GM12874 (cell line): ENCODE data around the gene L3MBTL4.

Experiments
- TF ChIP-seq, protein P1 (sequence below): IDR thresholded peaks from 2 replicates; pipeline ENCODE4 v1.5.1; 2011; ENCODE audit warnings: low read depth, mild to moderate bottlenecking, control low read depth, low read length, moderate library complexity; ENCODE audit not compliant: insufficient read depth

The L3MBTL4 gene

DNA sequence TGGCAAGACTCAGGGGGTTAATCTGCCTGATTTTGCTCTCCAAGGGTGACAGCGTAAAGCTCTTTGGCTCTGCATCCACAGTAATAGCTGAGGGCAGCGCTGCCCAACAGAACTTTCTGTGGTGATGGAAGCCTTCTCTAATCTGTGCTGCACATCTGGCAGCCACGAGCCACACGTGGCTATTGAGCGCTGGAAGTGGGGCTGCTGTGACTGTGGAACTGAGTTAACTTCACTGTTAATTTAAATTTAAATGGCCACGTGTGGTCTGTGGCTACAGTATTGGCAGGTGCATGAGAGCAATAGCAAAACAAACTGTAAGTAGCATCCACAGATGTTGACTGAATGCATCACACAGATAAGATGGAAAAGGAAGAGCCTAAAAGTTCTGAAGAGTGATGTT is 472.1 kb downstream of the L3MBTL4 start:
- TF ChIP-seq, protein P1, sequence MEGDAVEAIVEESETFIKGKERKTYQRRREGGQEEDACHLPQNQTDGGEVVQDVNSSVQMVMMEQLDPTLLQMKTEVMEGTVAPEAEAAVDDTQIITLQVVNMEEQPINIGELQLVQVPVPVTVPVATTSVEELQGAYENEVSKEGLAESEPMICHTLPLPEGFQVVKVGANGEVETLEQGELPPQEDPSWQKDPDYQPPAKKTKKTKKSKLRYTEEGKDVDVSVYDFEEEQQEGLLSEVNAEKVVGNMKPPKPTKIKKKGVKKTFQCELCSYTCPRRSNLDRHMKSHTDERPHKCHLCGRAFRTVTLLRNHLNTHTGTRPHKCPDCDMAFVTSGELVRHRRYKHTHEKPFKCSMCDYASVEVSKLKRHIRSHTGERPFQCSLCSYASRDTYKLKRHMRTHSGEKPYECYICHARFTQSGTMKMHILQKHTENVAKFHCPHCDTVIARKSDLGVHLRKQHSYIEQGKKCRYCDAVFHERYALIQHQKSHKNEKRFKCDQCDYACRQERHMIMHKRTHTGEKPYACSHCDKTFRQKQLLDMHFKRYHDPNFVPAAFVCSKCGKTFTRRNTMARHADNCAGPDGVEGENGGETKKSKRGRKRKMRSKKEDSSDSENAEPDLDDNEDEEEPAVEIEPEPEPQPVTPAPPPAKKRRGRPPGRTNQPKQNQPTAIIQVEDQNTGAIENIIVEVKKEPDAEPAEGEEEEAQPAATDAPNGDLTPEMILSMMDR = no peak

DNA sequence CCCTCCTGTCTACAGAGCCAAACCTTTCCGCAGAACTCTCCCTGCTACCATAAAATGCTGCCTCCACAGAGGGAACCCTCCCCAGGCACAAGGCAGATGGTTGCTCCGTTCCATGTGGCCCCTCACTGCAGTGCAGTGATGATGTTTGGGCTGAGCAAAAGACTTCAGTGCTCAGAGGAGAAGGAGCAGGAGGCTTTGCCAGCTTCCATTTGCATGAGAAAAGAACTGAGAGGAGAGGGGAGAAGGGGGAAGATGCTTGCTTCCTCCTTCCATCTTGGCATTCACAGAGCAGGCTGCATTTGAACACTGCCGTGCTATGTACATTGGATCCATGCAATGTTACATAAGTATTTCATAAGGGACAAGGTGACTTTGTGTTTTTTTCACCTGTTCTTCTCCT is 472.8 kb downstream of the L3MBTL4 start:
- TF ChIP-seq, protein P1 = no peak

DNA sequence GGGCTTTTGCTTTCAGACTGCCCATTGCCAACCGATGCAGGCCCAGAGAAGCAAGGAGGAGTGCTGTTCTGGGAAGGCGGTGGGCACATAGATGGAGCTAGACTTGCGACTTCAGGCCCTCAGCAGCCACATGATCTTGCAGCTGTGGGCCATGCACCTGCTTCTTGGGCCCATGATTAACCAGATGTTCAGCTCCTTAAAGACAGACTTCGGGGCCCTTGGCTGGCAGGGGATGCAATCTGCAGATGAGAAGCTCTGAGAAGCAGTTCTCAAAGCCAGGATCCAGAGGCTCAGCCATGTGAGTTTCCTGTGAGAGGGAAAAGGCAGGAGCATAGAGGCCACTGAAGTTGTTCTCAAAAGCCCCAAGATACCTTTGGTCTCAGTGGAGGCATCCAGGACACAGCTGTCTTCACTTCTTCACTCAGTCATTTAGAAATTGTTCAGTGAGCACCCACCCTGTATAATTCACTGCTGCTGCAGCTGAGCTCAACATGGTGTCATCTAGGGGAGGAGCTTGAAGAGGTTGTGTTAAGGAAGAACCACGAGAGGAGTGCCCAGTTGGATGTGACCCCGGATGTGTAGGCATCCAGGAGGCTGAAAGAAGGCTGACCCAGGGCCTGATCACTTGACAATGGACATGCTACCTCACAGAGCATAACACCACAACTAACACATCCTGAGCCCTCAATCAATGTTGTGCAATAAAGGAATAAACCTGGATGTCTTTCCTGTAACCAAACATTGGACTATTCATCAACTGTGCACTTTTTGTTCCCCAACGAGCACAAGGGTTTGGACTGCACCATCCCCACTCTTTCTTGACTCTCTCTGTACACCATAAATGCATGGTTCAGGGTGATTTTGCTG is 474.7 kb downstream of the L3MBTL4 start:
- TF ChIP-seq, protein P1 = no peak

DNA sequence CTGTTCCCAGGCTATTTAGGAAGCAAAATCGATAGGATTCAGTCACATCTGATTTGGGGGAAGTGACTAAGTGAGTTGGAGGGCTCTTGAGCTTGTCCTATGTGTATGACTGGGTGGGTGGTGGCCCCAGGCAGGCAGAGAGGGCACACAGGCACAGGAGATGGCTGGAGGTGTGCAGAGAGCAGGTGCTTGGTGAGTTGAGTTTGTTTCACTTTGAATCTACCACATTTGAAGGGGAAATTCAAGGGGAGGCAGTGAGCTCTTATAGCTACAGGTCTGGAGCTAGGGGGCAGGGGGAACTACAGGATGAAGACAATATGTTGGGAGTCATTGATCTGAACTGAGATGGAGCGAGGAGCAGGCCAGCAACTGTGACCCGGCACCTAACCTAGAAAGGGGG is 476.9 kb downstream of the L3MBTL4 start:
- TF ChIP-seq, protein P1 = no peak

DNA sequence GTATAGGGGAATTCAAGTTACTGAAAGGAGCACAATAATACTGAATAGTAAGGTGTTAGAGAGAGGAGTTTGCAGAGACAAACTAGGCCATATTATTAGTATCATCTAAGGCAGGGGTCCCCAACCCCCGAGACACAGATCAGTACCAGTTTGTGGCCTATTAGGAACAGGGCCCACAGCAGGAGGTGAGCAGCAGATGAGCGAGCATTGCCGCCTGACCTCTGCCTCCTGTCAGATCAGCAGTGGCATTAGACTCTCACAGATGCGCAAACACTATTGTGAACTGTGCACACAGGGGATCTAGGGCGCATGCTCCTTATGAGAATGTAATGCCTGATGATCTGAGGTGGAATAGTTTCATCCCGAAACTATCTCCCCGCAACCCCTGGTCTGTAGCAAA is 477.6 kb downstream of the L3MBTL4 start:
- TF ChIP-seq, protein P1 = no peak

DNA sequence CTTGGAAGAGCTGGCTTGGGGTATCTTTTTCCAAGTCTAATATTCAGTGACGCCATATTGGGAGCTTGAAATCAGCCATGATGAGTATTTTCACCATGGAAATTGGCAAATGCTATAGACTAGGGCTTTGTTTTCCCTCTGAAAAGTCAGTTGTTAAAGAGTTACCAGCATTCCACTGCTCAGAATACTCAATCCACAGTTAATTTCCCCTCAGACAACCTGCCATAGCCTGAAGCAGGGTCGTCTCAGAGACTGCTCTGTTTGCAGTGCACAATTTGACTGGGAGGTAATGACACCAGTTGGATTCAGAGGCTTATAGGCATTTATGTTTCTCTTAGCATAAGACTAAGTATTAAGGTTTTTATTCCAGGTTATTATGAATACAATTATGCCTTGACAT is 483.9 kb downstream of the L3MBTL4 start:
- TF ChIP-seq, protein P1 = no peak

DNA sequence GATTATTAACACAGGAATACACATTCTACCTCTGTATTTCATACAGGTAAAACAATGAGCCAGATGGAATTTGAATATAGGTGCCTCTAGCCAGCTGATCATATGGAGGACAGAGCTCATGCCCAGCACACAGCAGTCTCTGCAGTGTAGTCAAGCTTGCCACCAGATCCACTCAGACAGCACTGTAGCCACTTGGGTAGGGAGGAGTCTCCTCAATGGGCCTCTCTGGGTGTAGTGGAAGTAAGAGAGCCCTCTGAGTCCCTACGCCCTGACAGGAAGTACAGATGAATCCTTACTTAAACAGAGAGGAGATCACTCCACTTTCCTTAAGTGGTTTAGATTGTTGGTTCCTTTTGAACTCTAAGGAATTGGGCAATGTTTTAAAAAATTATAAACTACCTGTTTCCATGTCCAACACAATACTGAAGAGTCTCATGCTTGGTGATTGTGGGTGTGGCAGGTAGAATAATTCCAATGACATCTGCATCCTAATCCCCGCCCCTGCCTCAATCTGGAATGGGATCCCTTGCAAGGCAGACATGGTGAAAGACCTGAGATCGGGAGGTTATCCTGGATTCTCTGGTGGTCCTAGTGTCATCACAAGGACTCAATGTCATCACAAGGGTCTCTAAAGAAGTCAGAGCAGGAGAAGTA is 496.4 kb downstream of the L3MBTL4 start:
- TF ChIP-seq, protein P1 = no peak
